PFSK-1 (cell line): Measurements from ENCODE around the gene EFCAB11.

Experiments
- POLR2AphosphoS5 ChIP-seq: IDR thresholded peaks from 2 replicates; pipeline ENCODE4 v1.6.1; 2012; ENCODE audit warnings: low read depth, mild to moderate bottlenecking, control low read depth, low read length, moderate library complexity
- SIN3A ChIP-seq: IDR thresholded peaks from 2 replicates; pipeline ENCODE4 v1.6.1; 2012; ENCODE audit warnings: mild to moderate bottlenecking, low read length, moderate library complexity, borderline replicate concordance; ENCODE audit not compliant: insufficient read depth
- TAF1 ChIP-seq: IDR thresholded peaks from 2 replicates; pipeline ENCODE4 v1.6.1; 2012; ENCODE audit warnings: low read length, control low read depth, borderline replicate concordance; ENCODE audit not compliant: insufficient read depth
- TF ChIP-seq, protein P1 (sequence below), 2 experiments: IDR thresholded peaks; 2 replicates each; pipeline versions ENCODE4 v1.6.1 to v1.8.0; 2011 to 2012; ENCODE audit warnings: low read depth in 2 of 2, low read length in 2 of 2, control low read depth in 1 of 2, inconsistent platforms in 1 of 2, mild to moderate bottlenecking in 1 of 2, moderate library complexity in 1 of 2; ENCODE audit not compliant: insufficient read depth in 1 of 2

DNA sequence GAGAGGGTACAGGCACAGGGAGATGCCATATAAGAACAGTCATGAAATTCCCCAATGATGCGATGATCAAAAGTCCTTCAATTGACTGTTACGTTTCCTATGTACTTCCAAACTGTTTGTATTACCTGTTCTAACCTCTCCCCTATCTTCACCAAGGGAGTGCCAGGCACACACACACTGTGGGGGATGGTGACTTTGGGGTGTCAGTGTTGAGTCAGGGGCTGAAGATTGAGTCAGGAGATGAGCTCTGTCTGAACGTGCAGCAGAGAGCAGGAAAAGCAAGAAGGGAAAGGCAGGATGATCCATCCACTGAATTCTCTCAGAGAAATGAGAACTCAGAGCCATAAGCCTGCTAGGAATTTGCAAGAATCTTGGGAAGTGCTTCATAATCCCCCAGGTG is 153.4 kb downstream of the EFCAB11 start:
- TF ChIP-seq, protein P1, sequence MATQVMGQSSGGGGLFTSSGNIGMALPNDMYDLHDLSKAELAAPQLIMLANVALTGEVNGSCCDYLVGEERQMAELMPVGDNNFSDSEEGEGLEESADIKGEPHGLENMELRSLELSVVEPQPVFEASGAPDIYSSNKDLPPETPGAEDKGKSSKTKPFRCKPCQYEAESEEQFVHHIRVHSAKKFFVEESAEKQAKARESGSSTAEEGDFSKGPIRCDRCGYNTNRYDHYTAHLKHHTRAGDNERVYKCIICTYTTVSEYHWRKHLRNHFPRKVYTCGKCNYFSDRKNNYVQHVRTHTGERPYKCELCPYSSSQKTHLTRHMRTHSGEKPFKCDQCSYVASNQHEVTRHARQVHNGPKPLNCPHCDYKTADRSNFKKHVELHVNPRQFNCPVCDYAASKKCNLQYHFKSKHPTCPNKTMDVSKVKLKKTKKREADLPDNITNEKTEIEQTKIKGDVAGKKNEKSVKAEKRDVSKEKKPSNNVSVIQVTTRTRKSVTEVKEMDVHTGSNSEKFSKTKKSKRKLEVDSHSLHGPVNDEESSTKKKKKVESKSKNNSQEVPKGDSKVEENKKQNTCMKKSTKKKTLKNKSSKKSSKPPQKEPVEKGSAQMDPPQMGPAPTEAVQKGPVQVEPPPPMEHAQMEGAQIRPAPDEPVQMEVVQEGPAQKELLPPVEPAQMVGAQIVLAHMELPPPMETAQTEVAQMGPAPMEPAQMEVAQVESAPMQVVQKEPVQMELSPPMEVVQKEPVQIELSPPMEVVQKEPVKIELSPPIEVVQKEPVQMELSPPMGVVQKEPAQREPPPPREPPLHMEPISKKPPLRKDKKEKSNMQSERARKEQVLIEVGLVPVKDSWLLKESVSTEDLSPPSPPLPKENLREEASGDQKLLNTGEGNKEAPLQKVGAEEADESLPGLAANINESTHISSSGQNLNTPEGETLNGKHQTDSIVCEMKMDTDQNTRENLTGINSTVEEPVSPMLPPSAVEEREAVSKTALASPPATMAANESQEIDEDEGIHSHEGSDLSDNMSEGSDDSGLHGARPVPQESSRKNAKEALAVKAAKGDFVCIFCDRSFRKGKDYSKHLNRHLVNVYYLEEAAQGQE (IDR thresholded peaks at IDR 0.05; ENCODE audit: insufficient read depth in 1 of 2, low read depth in 2 of 2, low read length in 2 of 2), result no peak
- TF ChIP-seq POLR2AphosphoS5 (no peak), TAF1 (no peak), SIN3A (no peak)
